Upper lobe of right lung (tissue), 1 donor: ENCODE results near the gene RPUSD4. TPM values are rescaled to one million over a fixed set of nuclear protein-coding genes. Genes with fewer than 3 reads are reported as not detected.
A peak's percentile ranks its signal among the peaks of the same experiment; 100 is the strongest.

ENCODE experiments used
- ATAC-seq: fragments of 200-7000 bp; cut with Tn5 transposase; one replicate; pipeline ENCODE4 v1.9.1; 2020; ENCODE audit warnings: mild to moderate bottlenecking, moderate library complexity
- DNase-seq: peaks from one replicate; pipeline ENCODE4 v3.0.0-alpha.2; 2020
- H3K27ac ChIP-seq: fragments of 200-600 bp; one replicate; pipeline ENCODE4 v1.8.0; 2022
- H3K27me3 ChIP-seq: fragments of 200-600 bp; one replicate; pipeline ENCODE4 v1.8.0; 2022; ENCODE audit warnings: mild to moderate bottlenecking
- H3K36me3 ChIP-seq: fragments of 200-600 bp; one replicate; pipeline ENCODE4 v1.8.0; 2022
- H3K4me1 ChIP-seq: fragments of 200-600 bp; one replicate; pipeline ENCODE4 v1.8.0; 2022
- H3K4me3 ChIP-seq: fragments of 200-600 bp; one replicate; pipeline ENCODE4 v1.8.0; 2022; ENCODE audit warnings: mild to moderate bottlenecking
- H3K9me3 ChIP-seq: fragments of 200-600 bp; one replicate; pipeline ENCODE4 v1.8.0; 2022
- CTCF ChIP-seq: fragments of 200-600 bp; IDR thresholded peaks from one replicate; pipeline ENCODE4 v1.8.0; 2022; ENCODE audit warnings: antibody characterized with exemption
- intact Hi-C: fragments of 100-400 bp; cut with DNase I; formaldehyde crosslinking; loops from one replicate; pipeline ENCODE4 v1.11.0; 2022
- total RNA-seq: library from RNA; stranded (reverse); fragmentation: NEBNext Ultra II Directional; extraction: Animal tissue kit (Norgen Biotek cat#: 25700); gene quantifications from one replicate; pipeline ENCODE4 v1.2.1, GENCODE V29; 2021
- donor health status: DM: no; HTN: yes; CAD: no; lungs with severe emphysema.

The RPUSD4 gene
- total RNA-seq, 1 donor from 2014 or later = 21.6 TPM

GRCh38 chr11:126229858-126230540 is 18.5 kb upstream of the RPUSD4 start:
- Histone ChIP-seq H3K27ac (no peak overlapping the region), H3K4me1 (no peaks in the 10 kb centered on the region), H3K27me3 (no peaks in the 10 kb centered on the region), H3K36me3 (peaks cover 1% of the 10 kb centered on the region), H3K9me3 (no peaks in the 10 kb centered on the region), H3K4me3 (no peak overlapping the region)
- DNase-seq (no peak), ATAC-seq (no peak)
- TF ChIP-seq CTCF = no peak
- intact Hi-C loops = no loop called here

- no peaks in the 10 kb centered on the region for H3K9me3 ChIP-seq
- intact Hi-C loops = no loop called here
- H3K36me3 ChIP-seq = no peaks in the 10 kb centered on the region
- no peak overlapping the region for H3K4me3 ChIP-seq
- ATAC-seq (no peak), DNase-seq (no peak)
- no peaks in the 10 kb centered on the region for H3K27me3 ChIP-seq
- no peak for TF ChIP-seq CTCF
- no peaks in the 10 kb centered on the region for H3K4me1 ChIP-seq
- no peak overlapping the region for H3K27ac ChIP-seq
Observed at GRCh38 chr11:126226334-126227084, 15.1 kb upstream of the RPUSD4 start.

GRCh38 chr11:126225295-126225665 is 13.8 kb upstream of the RPUSD4 start:
- ATAC-seq = no peak
- TF ChIP-seq CTCF = no peak
- Histone ChIP-seq H3K4me3 (no peak overlapping the region), H3K9me3 (no peaks in the 10 kb centered on the region), H3K27ac (no peak overlapping the region), H3K36me3 (no peaks in the 10 kb centered on the region), H3K4me1 (no peaks in the 10 kb centered on the region), H3K27me3 (no peaks in the 10 kb centered on the region)
- DNase-seq = no peak
- intact Hi-C loops = no loop called here

- no peak overlapping the region for H3K27ac ChIP-seq
- no peaks in the 10 kb centered on the region for H3K9me3 ChIP-seq
- no peaks in the 10 kb centered on the region for H3K36me3 ChIP-seq
- DNase-seq = no peak
- H3K4me3 ChIP-seq = no peak overlapping the region
- intact Hi-C loops = no loop called here
- no peak for TF ChIP-seq CTCF
- H3K4me1 ChIP-seq = peaks cover 3% of the 10 kb centered on the region
- ATAC-seq = no peak
- no peaks in the 10 kb centered on the region for H3K27me3 ChIP-seq
Observed at GRCh38 chr11:126224647-126225294, 13.3 kb upstream of the RPUSD4 start.

- Histone ChIP-seq H3K9me3 (no peaks in the 10 kb centered on the region), H3K27ac (no peak overlapping the region), H3K4me3 (no peak overlapping the region), H3K36me3 (no peaks in the 10 kb centered on the region), H3K27me3 (no peaks in the 10 kb centered on the region), H3K4me1 (peaks cover 17% of the 10 kb centered on the region)
- ATAC-seq (peak; percentile 30), DNase-seq (no peak)
- no peak for TF ChIP-seq CTCF
- intact Hi-C loops = no loop called here
Observed at GRCh38 chr11:126219547-126219946, 8.1 kb upstream of the RPUSD4 start.
